SU-DHL-6 (cell line): ENCODE measurements around the gene SMIM45.

ENCODE experiments used
- H2AFZ ChIP-seq: fragments of 200-600 bp; sonication (generic); 2 replicates; pipeline ENCODE4 v1.6.1; 2014; ENCODE audit warnings: low read depth, mild to moderate bottlenecking, moderate library complexity, mixed read lengths, antibody characterized with exemption, low read length; ENCODE audit not compliant: severe bottlenecking
- H3F3A ChIP-seq: fragments of 200-600 bp; shearing (Covaris generic); 2 replicates; pipeline ENCODE4 v1.6.0; 2016; ENCODE audit warnings: antibody characterized with exemption, mild to moderate bottlenecking; ENCODE audit not compliant: insufficient read depth
- H3K27ac ChIP-seq: fragments of 200-600 bp; sonication (generic); 2 replicates; pipeline ENCODE4 v1.5.1; 2016; ENCODE audit warnings: low read depth, mild to moderate bottlenecking, low read length, moderate library complexity, mixed read lengths
- H3K27me3 ChIP-seq: fragments of 200-600 bp; sonication (generic), shearing (Covaris generic); 2 replicates; pipeline ENCODE4 v1.6.0; 2014; ENCODE audit warnings: mild to moderate bottlenecking, low read length
- H3K36me3 ChIP-seq: fragments of 200-600 bp; sonication (generic); 2 replicates; pipeline ENCODE4 v1.6.1; 2014; ENCODE audit warnings: mild to moderate bottlenecking, low read length, mixed read lengths
- H3K4me2 ChIP-seq: fragments of 300-600, 200-600 bp; shearing (Covaris generic), sonication (generic); 2 replicates; pipeline ENCODE4 v1.6.0; 2014; ENCODE audit warnings: low read length, low read depth, mild to moderate bottlenecking; ENCODE audit not compliant: poor library complexity, severe bottlenecking
- H3K4me3 ChIP-seq: fragments of 200-600 bp; sonication (generic); 2 replicates; pipeline ENCODE4 v1.5.1; 2014; ENCODE audit warnings: antibody characterized with exemption, low read length, mild to moderate bottlenecking, mixed read lengths; ENCODE audit not compliant: insufficient read depth, poor library complexity, severe bottlenecking
- H3K79me2 ChIP-seq: fragments of 200-600 bp; sonication (generic); 2 replicates; pipeline ENCODE4 v1.6.1; 2014; ENCODE audit warnings: mild to moderate bottlenecking, low read length, moderate library complexity; ENCODE audit not compliant: insufficient read depth
- H3K9ac ChIP-seq: fragments of 200-600 bp; sonication (generic); 2 replicates; pipeline ENCODE4 v1.7.0; 2014; ENCODE audit warnings: mild to moderate bottlenecking, low read length
- H3K9me2 ChIP-seq: fragments of 200-600 bp; sonication (generic); replicated peaks from 2 replicates; pipeline ENCODE4 v1.6.1; 2014; ENCODE audit warnings: low read length; ENCODE audit not compliant: insufficient read depth
- H3K9me3 ChIP-seq: fragments of 200-600 bp; sonication (generic); 2 replicates; pipeline ENCODE4 v1.6.1; 2014; ENCODE audit warnings: low read length, mixed read lengths; ENCODE audit not compliant: insufficient read depth
- H4K20me1 ChIP-seq: fragments of 200-600 bp; sonication (generic); 2 replicates; pipeline ENCODE4 v1.6.1; 2014; ENCODE audit warnings: low read depth, mild to moderate bottlenecking, antibody characterized with exemption, low read length, moderate library complexity, mixed read lengths
- CTCF ChIP-seq: fragments of 200-600 bp; sonication (generic); IDR thresholded peaks from one replicate; pipeline ENCODE4 v1.5.1; 2017; ENCODE audit warnings: antibody characterized with exemption, mild to moderate bottlenecking, low read length, moderate library complexity; ENCODE audit not compliant: insufficient read depth, poor library complexity, severe bottlenecking
- EZH2phosphoT487 ChIP-seq: fragments of 200-600 bp; sonication (generic), shearing (Covaris generic); conservative IDR thresholded peaks from 2 replicates; pipeline ENCODE4 v1.6.1; 2018; ENCODE audit warnings: mild to moderate bottlenecking, antibody characterized with exemption, low read length, moderate library complexity, mixed read lengths

SMIM45 gene

GRCh38 chr22:41913842-41914534 lies 38.0 kb upstream of the SMIM45 start:
- Histone ChIP-seq H3F3A (peaks cover 15% of the 10 kb centered on the region; the same call in 1 of the 2 replicates), H3K27me3 (no peaks in the 10 kb centered on the region), H3K4me2 (no peak overlapping the region), H4K20me1 (no peaks in the 10 kb centered on the region), H3K36me3 (no peaks in the 10 kb centered on the region), H3K79me2 (no peaks in the 10 kb centered on the region), H3K9me3 (no peaks in the 10 kb centered on the region), H3K9me2 (no peaks in the 10 kb centered on the region), H3K27ac (no peak overlapping the region), H2AFZ (no peak overlapping the region), H3K4me3 (no peak overlapping the region), H3K9ac (no peak overlapping the region)
- TF ChIP-seq EZH2phosphoT487 (0 out of 2 replicates have a peak, but pooled peaks have one; percentile 57), CTCF (no peak)

DNA sequence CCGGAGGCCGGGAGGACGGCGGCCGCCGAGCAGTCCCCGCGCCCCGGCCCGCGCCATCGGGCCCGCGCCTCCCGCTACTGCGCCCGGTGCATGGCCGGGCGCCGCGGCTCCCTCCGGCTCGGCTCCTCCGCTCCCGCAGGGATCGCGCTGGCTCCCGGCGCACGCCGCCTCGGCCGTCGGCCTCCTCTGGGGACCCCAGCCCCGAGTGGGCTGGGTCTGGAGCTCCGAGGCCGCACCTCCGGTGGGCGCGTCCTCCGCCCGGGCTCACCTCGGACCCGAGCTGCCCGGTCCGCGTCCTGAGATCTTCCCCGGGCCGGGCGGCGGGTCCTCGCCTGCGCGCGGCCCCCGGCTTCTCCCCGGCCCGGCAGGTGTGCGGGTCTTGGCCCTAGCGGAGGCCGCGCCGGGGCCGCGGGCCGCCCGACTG lies 37.3 kb upstream of the SMIM45 start:
- Histone ChIP-seq H3K9me2 (no peaks in the 10 kb centered on the region), H3K4me3 (no peak overlapping the region), H3K27ac (no peak overlapping the region), H3K36me3 (no peaks in the 10 kb centered on the region), H3K9ac (peak overlapping the region; percentile 29; the same call in 1 of the 2 replicates), H3K9me3 (no peaks in the 10 kb centered on the region), H2AFZ (no peak overlapping the region), H3K79me2 (no peaks in the 10 kb centered on the region), H3F3A (peaks cover 17% of the 10 kb centered on the region; the same call in 1 of the 2 replicates), H4K20me1 (no peaks in the 10 kb centered on the region), H3K27me3 (no peaks in the 10 kb centered on the region), H3K4me2 (peak overlapping the region; percentile 34)
- TF ChIP-seq EZH2phosphoT487: no peak

- H3K4me2 ChIP-seq: peak within 1 kb of the TSS; percentile 34
- peak within 1 kb of the TSS; percentile 29; the same call in 1 of the 2 replicates for H3K9ac ChIP-seq
- no peaks in the 10 kb centered on the region for H3K27me3 ChIP-seq
Observed at GRCh38 chr22:41915035-41915785, 36.7 kb upstream of the SMIM45 start, which contains the start of gene SHISA8. TSS of gene SHISA8 (minus strand) at chr22:41915074. CDS start at chr22:41914667, 407 bp downstream.

More at GRCh38 chr22:41915035-41915785, 36.7 kb upstream of the SMIM45 start, which contains the start of gene SHISA8:
- no peak within 1 kb of the TSS for H2AFZ ChIP-seq
- no peaks in the 10 kb centered on the region for H3K79me2 ChIP-seq
- H4K20me1 ChIP-seq: no peaks in the 10 kb centered on the region
- H3K9me3 ChIP-seq: no peaks in the 10 kb centered on the region
- H3F3A ChIP-seq: peaks cover 22% of the 10 kb centered on the region
- no peak for TF ChIP-seq CTCF
- TF ChIP-seq EZH2phosphoT487: no peak
- no peak within 1 kb of the TSS for H3K27ac ChIP-seq
- no peak within 1 kb of the TSS for H3K4me3 ChIP-seq
- no peaks in the 10 kb centered on the region for H3K36me3 ChIP-seq
- no peaks in the 10 kb centered on the region for H3K9me2 ChIP-seq
